Panc1 (cell line): ENCODE measurements around the gene MYOT.

Experiments used
- CTCF ChIP-seq: fragments of 450-650 bp; IDR thresholded peaks from 2 replicates; pipeline ENCODE4 v1.5.1; 2017; ENCODE audit warnings: mild to moderate bottlenecking
- POLR2AphosphoS5 ChIP-seq: IDR thresholded peaks from 2 replicates; pipeline ENCODE4 v1.6.1; 2012; ENCODE audit warnings: mild to moderate bottlenecking, low read depth, low read length, moderate library complexity
- SIN3A ChIP-seq: IDR thresholded peaks from 2 replicates; pipeline ENCODE4 v1.6.1; 2012; ENCODE audit warnings: low read depth, mild to moderate bottlenecking, low read length, moderate library complexity, borderline replicate concordance; ENCODE audit not compliant: insufficient read depth

- TF ChIP-seq CTCF: no peak
- no peak for TF ChIP-seq POLR2AphosphoS5
- no peak for TF ChIP-seq SIN3A
Measured at GRCh38 chr5:137825165-137825564, 42.5 kb upstream of the MYOT start.
